ENCODE measurements around the gene NKTR. TPM values are rescaled to one million over a fixed set of nuclear protein-coding genes. Genes with fewer than 3 reads are reported as not detected.
A peak's percentile ranks its signal among the peaks of the same experiment; 100 is the strongest.

The NKTR gene
- total RNA-seq, 1 experiment from 2014 or later = 53.1 TPM

- BruUV-seq (replicated peaks) = no TSS peak
- intact Hi-C loops (cut with micrococcal nuclease; ENCODE audit: unreplicated experiment) = no loop called here
- Histone ChIP-seq H3K4me3 (ENCODE audit: low read depth, low read length, poor library complexity, severe bottlenecking) (peak overlapping the region; percentile 76), H3K36me3 (ENCODE audit: insufficient read depth, low read length, poor library complexity, severe bottlenecking) (no peaks in the 10 kb centered on the region), H3K27me3 (replicated peaks; ENCODE audit: insufficient read depth, low read depth, low read length, poor library complexity) (no peaks in the 10 kb centered on the region), H3K27ac (ENCODE audit: low read depth, low read length, poor library complexity, severe bottlenecking) (peak overlapping the region; percentile 70), H3K9me3 (ENCODE audit: low read depth, low read length, poor library complexity, severe bottlenecking) (no peaks in the 10 kb centered on the region), H3K4me1 (ENCODE audit: insufficient read depth, low read length, poor library complexity, severe bottlenecking) (peaks cover 5% of the 10 kb centered on the region)
- no peak for TF ChIP-seq EZH2 (IDR thresholded peaks at IDR 0.05; ENCODE audit: borderline replicate concordance, low read depth, low read length, poor library complexity, severe bottlenecking)
- TF ChIP-seq CTCF (conservative IDR thresholded peaks at IDR 0.05; ENCODE audit: low read depth, low read length) = no peak
- no peak for DNase-seq (ENCODE audit: low spot score)
- CTCF ChIA-PET = no interaction called here
- POLR2A ChIA-PET (ENCODE audit: low non-redundant PET) = no interaction called here
Observed at GRCh38 chr3:42581400-42581708, 19.1 kb upstream of the NKTR start.

GRCh38 chr3:42581709-42582473 lies 18.6 kb upstream of the NKTR start, which contains the start of gene SEC22C:
TSS of gene SEC22C (minus strand) at chr3:42581967. CDS start at chr3:42569046, 12,921 bp downstream.
- no peaks in the 10 kb centered on the region for H3K36me3 ChIP-seq (ENCODE audit: insufficient read depth, low read length, poor library complexity, severe bottlenecking)
- H3K4me1 ChIP-seq (ENCODE audit: insufficient read depth, low read length, poor library complexity, severe bottlenecking) = peaks cover 5% of the 10 kb centered on the region
- peak within 1 kb of the TSS; percentile 76 for H3K4me3 ChIP-seq (ENCODE audit: low read depth, low read length, poor library complexity, severe bottlenecking)
- peak within 1 kb of the TSS; percentile 70 for H3K27ac ChIP-seq (ENCODE audit: low read depth, low read length, poor library complexity, severe bottlenecking)
- DNase-seq (ENCODE audit: low spot score) = peak; percentile 90
- intact Hi-C loops (cut with micrococcal nuclease; ENCODE audit: unreplicated experiment) = no loop called here
- no peaks in the 10 kb centered on the region for H3K27me3 ChIP-seq (replicated peaks; ENCODE audit: insufficient read depth, low read depth, low read length, poor library complexity)
- TF ChIP-seq EZH2 (IDR thresholded peaks at IDR 0.05; ENCODE audit: borderline replicate concordance, low read depth, low read length, poor library complexity, severe bottlenecking) (no peak), CTCF (conservative IDR thresholded peaks at IDR 0.05; ENCODE audit: low read depth, low read length) (0 out of 2 replicates have a peak, but pooled peaks have one; percentile 13)
- H3K9me3 ChIP-seq (ENCODE audit: low read depth, low read length, poor library complexity, severe bottlenecking) = no peaks in the 10 kb centered on the region
- ChIA-PET POLR2A (ENCODE audit: low non-redundant PET) (no interaction called here), CTCF (no interaction called here)
- BruUV-seq (replicated peaks) = no TSS peak

GRCh38 chr3:42582474-42583070 lies 17.9 kb upstream of the NKTR start:
- intact Hi-C loops (cut with micrococcal nuclease; ENCODE audit: unreplicated experiment) = no loop called here

More at GRCh38 chr3:42582474-42583070, 17.9 kb upstream of the NKTR start:
- ChIA-PET POLR2A (ENCODE audit: low non-redundant PET) (no interaction called here), CTCF (no interaction called here)
- no peak for TF ChIP-seq EZH2 (IDR thresholded peaks at IDR 0.05; ENCODE audit: borderline replicate concordance, low read depth, low read length, poor library complexity, severe bottlenecking)
- TF ChIP-seq CTCF (conservative IDR thresholded peaks at IDR 0.05; ENCODE audit: low read depth, low read length) = no peak
- TSS peak; percentile 75 for BruUV-seq (replicated peaks)
- H3K9me3 ChIP-seq (ENCODE audit: low read depth, low read length, poor library complexity, severe bottlenecking) = no peaks in the 10 kb centered on the region
- peak overlapping the region; percentile 70 for H3K27ac ChIP-seq (ENCODE audit: low read depth, low read length, poor library complexity, severe bottlenecking)
- H3K4me3 ChIP-seq (ENCODE audit: low read depth, low read length, poor library complexity, severe bottlenecking) = peak overlapping the region; percentile 76
- DNase-seq (ENCODE audit: low spot score) = no peak
- H3K27me3 ChIP-seq (replicated peaks; ENCODE audit: insufficient read depth, low read depth, low read length, poor library complexity) = no peaks in the 10 kb centered on the region
- H3K4me1 ChIP-seq (ENCODE audit: insufficient read depth, low read length, poor library complexity, severe bottlenecking) = peaks cover 5% of the 10 kb centered on the region
- H3K36me3 ChIP-seq (ENCODE audit: insufficient read depth, low read length, poor library complexity, severe bottlenecking) = no peaks in the 10 kb centered on the region

Data from A673 (cell line).